HG03571 (cell line): Measurements from ENCODE around the gene CALHM4.

Experiments
- ATAC-seq: cut with Tn5 transposase; IDR thresholded peaks from one replicate; pipeline ENCODE4 v1.9.1; 2021; ENCODE audit not compliant: unreplicated experiment

CALHM4 gene

GRCh38 chr6:116553451-116553850 is at the start of gene CALHM4:
Gene CALHM4 (plus strand): TSS chr6:116553751. CDS start chr6:116553794, 43 bp downstream.
- ATAC-seq = no peak

GRCh38 chr6:116507324-116507723 is 46.2 kb upstream of the CALHM4 start:
- no peak for ATAC-seq

- no peak for ATAC-seq
These were observed 45.0 kb upstream of the CALHM4 start for GRCh38 chr6:116508527-116508926.

GRCh38 chr6:116511424-116512110 is 42.0 kb upstream of the CALHM4 start, which contains the start of gene CALHM5:
Gene CALHM5 (plus strand): TSS chr6:116511639. CDS start chr6:116511697, 58 bp downstream.
- no peak for ATAC-seq

GRCh38 chr6:116512111-116512559 is 41.4 kb upstream of the CALHM4 start:
- ATAC-seq = no peak

GRCh38 chr6:116512734-116513133 is 40.8 kb upstream of the CALHM4 start:
- no peak for ATAC-seq

- ATAC-seq = no peak
These were observed 40.2 kb upstream of the CALHM4 start for GRCh38 chr6:116513224-116513875.

- no peak for ATAC-seq
These were observed 39.4 kb upstream of the CALHM4 start for GRCh38 chr6:116514111-116514510.

GRCh38 chr6:116515141-116515540 is 38.4 kb upstream of the CALHM4 start:
- no peak for ATAC-seq

GRCh38 chr6:116518621-116519368 is 34.8 kb upstream of the CALHM4 start:
- no peak for ATAC-seq

- no peak for ATAC-seq
These were observed 30.7 kb upstream of the CALHM4 start for GRCh38 chr6:116522896-116523295.

GRCh38 chr6:116524236-116524635 is 29.3 kb upstream of the CALHM4 start:
- ATAC-seq = no peak

- no peak for ATAC-seq
These were observed 25.4 kb upstream of the CALHM4 start for GRCh38 chr6:116528133-116528532.

GRCh38 chr6:116528780-116529179 is 24.8 kb upstream of the CALHM4 start:
- ATAC-seq = no peak

- ATAC-seq = no peak
These were observed 23.9 kb upstream of the CALHM4 start for GRCh38 chr6:116529466-116530290.

GRCh38 chr6:116530436-116530835 is 23.1 kb upstream of the CALHM4 start:
- no peak for ATAC-seq

GRCh38 chr6:116531675-116532570 is 21.6 kb upstream of the CALHM4 start:
- ATAC-seq = peak; percentile 86

GRCh38 chr6:116533233-116533957 is 20.2 kb upstream of the CALHM4 start:
- ATAC-seq = no peak

GRCh38 chr6:116535109-116535508 is 18.4 kb upstream of the CALHM4 start:
- ATAC-seq = no peak
